Activated CD4-positive, alpha-beta T cell treated with anti-CD3 and anti-CD28 coated beads for 1 hour (primary cell): Measurements from ENCODE around the gene AKR1C1.
"Not testable (repeated sequence)": the region's sequence is repeated elsewhere in the genome, so short reads cannot be mapped to it uniquely, and the experiment has no call there.

Experiments used
- DNase-seq: peaks from one replicate; pipeline ENCODE4 v3.0.0-alpha.2; 2020

AKR1C1 gene

DNA sequence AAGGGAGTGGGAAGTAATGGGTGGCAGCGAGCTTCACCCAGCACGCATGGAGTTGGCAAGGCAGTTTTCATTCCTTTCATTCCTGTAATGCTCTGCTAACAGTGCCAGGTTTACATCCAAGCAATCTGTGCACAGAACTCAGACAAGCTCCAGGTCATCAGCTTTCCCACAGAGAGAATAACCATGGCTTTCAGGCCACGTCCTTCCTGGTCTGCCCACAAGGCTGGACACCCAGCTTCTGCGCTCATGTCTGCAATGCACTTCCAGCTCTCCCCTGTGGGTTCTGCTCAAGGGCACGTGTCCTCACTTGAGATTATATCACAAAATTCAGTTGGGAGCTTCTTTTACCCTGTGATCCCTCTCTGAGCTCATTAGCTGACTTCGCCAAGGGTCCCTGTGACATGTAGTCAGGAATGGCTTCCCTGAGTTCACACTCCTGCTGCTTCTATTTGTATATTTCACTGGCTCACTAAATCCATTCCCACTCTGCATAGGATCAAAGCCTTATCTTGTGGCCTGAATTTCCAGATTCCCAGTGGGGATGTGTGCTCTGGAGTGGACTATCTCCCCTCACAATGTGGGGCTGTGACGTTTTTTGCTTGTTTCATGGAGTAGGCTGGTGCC is 21.9 kb downstream of the AKR1C1 start:
- no peak for DNase-seq

DNA sequence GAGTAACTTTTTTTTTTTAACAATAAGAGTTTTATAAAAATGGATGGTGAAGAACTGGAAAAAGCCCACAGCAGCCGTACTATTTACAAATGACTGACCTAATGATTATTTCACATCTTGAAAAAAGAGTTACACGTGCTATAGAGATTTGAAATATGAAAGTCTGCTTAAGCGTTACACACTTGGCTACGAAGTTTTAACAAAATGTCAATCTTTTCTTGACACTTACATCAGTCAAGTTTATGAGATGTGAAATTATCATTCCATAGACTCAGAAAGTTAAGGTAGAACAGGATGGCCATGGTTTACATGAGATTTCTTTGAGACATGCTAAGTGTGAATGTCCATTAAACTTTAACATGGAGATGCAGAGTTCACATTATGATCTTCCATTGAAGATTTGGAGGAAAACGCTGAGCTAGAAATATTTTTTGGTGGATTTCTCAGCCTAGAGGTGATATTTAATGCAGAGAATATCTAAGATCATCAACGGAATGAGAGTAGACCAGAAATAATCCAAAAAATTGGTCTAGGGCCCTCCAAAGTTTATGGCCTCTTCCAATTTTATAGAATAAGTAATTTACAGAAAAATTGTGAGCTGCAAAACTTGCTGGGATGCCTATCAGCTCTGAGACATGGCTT is 24.9 kb downstream of the AKR1C1 start:
- not testable (repeated sequence) for DNase-seq

DNA sequence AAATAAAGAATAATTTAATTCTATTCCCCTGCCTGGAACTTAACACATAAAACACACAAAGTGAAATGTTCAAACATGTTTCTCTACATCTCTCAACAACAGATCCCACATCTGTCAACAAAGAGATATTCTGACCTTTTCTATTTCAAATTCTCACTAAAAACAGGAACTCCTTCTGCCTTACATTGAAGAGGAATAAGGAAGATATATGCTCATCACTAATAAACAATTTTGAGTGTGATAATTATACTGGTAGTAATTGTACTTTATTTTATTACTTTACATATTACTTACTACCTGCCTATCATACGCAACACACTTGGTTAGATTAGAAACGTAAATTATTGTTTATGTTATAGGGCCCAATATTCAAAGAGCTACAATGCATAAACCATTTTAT is 27.0 kb downstream of the AKR1C1 start:
- DNase-seq = no peak

DNA sequence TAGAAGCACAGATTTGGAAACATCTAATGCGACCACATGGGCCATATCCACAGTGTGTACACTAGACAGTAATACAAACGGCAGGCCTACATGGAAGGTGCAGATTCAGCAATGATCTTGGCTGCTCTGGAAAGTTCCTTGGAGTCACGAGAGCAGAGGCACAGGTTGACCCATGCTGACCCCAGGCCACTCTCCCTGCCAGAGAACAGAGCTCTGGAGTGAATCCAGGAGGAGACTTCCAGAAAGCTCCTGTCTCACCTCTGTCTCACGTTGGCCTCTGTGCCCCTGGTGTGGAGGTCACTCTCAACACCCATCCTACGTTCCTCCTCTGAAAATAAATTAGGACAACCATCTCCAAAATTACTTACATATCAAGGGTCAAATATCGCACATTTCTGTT is 28.2 kb downstream of the AKR1C1 start:
- not testable (repeated sequence) for DNase-seq

DNA sequence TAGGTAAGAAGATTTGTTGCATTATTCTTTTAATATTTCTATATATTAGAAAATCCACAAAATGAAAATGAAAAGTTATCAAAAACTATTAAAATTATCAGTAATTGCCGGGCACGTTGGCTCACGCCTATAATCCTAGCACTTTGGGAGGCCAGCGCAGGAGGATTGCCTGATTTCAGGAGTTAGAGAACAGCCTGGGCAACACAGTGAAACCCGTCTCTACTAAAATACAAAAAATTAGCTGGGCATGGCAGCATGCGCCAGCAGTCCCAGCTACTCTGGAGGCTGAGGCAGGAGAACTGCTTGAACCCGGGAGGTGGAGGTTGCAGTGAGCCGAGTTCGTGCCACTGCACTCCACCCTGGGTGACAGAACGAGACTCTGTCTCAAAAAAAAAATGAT is 29.3 kb downstream of the AKR1C1 start:
- not testable (repeated sequence) for DNase-seq

DNA sequence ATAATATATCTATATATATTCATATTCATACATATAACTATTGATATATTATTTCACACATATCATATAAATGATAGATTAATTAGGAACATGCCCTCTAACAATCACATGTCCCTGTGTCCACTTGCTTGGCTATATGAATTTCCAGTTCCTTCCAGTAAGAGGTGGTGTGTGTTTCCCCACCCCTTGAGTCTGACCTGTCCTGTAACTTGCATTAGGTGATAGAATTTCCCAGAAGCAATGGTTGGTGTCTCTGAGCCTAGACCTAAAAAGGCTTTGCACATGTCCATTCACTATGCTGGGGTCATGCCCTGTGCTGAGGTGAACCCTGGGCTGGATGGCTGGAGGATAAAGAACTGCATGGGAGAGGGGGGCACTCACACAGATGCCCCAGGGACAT is 31.0 kb downstream of the AKR1C1 start:
- DNase-seq = not testable (repeated sequence)

DNA sequence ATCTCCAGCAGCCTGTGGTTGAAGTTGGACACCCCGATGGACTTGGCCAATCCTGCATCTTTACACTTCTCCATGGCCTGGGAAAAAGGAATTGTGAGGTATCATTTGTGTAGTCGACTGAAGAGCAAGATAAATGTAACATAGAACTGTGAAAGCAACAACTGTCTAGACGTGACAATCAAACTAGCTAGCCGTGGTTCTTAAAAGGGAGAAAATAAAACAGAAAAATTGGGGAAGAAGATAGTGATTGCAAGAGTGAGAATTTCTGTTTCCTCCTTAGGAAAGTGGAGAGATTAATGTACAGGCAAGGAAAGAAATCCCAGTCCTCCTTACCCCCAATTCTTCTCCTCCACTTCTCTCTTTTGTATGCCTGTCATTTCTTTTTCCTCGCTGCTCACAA is 35.5 kb downstream of the AKR1C1 start:
- DNase-seq = no peak

DNA sequence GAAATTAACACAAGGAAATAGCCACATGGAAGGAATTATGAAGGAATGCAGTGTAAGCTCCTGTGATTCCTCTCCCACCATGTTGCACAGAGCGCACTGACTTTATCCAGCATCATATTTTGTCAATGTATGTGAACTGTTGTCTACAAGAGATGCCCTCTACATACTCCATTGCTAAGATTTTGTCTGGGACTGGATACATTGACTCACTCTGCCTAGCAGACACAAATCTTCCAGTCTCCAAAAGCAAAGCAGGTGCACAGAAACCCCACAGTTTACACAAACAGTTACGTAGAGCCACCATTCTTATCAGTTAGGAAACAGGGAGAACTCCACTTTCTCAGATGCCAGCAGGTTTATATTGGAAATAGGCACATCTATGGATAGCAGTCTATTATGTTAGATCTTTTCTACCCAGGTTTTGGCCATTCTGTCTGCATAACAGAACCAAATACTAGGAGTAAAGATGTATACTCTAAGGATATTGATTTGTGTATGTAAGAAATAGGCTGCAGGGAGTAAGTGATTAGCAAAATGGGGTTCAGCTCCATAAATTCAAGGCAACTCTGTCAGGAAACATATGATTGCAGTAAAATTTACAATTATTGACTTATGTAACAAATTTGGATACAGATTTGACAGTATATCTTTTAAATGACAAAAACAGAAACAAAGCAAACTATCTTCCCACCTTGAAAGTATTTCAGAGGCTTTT is 39.0 kb downstream of the AKR1C1 start:
- DNase-seq = no peak

DNA sequence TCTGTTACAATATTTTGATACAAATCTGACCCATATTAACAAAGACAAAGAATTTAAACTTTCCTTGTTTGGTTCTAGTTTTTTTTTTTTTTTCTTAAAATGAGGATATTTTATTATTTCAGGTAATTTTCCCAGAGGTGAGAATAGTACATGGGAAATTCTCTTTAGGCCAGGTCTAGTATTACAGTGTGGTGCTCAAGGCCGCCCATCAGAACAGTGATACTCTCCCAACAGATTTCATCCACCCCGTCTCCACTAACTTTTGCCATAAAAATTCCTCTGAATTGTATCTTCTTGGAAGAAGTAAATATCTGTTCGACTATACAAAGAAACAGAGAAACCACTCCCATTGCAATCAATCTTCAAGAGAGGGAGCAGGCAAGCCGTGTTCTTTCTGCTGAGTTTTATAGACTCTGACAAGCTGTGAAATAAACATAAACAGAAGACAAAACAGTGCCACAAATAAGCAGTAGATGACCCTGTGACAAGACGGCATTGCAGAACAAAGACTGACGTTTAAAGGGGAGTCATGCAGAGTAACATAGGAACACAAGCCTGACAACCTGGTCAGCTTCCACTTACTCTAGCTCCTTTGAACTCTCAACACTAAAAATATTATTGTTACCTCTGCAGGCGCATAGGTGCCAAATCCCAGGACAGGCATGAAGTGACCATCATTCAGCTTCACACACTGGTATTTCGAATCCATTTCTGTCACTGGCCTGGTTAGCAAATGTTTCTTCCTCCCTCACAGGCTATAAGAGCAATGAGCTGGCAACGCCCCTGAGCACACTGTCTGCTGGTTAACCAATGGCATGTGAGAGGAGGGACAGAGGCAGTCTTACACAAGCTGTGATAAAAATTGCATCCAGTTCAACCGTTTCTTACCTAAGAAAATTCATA is 40.2 kb downstream of the AKR1C1 start, which contains the start of gene AKR1C2:
AKR1C2 (minus strand) TSS at position 731 of the 903 bp plus-strand sequence; CDS start at position 709, 22 bp downstream.
- DNase-seq = not testable (repeated sequence)

DNA sequence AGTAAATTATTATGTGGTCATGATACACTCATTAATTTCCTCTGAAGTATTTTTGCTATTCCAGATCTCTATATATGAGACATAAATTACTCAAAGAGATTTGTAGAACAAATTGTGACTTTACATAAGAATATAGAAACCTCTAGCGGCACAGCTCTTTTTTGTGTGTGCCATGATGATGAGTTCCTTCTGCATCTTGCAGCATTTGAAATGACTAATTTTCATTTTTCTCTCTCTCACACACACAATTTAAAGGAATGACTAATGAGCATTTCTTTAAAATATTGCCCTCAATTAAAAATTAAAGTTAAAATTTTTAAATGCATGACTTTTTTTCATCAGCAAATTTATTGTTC is 40.8 kb downstream of the AKR1C1 start:
- DNase-seq = not testable (repeated sequence)

DNA sequence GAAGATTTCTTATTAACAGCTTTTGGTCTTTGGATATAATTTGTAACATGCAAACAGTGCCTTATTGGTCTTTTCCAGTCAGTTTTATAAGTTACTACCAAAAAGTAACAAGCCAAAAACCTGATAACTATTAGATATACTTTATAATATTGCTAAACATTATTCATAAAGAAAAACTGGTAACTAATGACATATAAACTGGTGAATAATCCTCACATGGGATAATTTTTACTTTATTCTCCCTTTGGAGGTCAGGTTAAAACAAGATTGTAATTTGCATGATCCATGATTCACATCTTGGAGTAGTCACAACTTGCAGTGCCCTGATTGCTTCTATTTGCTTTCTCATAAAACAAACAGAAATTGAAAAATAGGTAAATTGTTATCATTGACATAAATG is 41.3 kb downstream of the AKR1C1 start:
- DNase-seq = not testable (repeated sequence)

DNA sequence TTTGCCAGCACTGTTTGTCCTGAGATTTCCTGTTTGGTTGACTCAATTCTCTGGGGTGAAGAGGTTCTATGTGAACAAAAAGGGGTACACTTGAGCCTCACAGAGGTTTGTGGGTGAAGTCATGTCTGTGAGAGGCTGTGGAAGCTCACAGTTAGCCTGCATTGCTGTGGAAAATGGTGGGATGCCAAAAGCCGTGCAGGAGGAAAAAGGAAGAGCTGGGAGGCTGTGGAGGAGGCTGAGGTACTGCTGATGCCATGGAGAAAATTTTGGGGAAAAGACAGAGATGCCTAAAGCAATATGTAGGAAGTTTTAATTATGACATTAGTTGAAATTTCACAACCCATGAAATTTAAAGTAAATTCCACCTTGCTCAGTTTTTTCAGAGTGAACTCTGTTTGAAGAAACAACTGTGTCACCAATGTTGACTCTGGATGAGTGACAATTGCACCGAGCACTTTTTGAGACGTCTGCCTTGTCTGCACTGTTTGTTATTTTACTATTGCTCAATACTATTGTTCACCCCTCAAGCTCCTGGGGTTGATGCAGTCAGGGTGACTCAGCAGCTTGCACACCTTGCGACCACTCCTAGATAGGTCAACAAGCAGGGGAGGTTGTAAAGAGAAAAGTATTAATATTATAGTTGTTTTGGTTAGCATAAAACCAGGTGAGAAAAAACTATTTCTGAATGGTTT is 45.8 kb downstream of the AKR1C1 start:
- not testable (repeated sequence) for DNase-seq

DNA sequence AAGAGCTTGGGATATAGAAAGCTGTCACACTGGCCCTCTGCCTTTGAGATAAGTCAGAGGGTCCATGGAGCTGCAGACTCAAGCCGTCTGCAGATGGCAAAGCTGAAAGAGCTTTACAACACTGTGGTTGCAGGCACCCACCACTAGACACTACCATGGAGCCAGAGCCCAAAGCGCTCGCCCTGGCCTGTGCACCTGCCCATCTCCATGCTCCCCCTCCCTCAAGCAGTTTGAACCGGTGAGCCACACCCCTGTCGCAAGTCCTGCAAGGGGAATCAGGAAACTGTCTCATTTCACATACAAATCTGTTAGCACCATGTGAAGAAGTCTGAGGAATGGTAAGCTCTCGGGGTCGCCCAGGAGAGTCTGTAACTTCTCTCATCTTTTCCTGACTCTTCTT is 46.8 kb downstream of the AKR1C1 start:
- not testable (repeated sequence) for DNase-seq

DNA sequence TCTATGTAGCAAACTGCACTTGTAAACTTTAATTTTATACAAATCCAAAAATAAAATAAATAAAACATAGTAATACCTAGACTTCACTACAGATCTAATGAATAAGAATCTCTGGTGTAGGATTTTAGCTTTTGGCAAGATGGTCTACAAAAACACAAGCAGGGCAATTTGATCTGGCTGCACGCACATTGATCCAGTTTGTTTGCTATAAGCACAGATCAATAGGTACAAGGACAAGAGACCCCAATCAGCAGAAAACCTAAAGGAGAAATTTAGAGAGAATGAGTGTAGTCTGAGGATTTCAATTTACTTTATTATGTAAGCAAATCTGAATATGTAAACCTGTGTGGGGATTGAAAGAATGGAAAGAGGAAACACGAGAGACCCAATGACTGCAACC is 48.2 kb downstream of the AKR1C1 start:
- DNase-seq = not testable (repeated sequence)

DNA sequence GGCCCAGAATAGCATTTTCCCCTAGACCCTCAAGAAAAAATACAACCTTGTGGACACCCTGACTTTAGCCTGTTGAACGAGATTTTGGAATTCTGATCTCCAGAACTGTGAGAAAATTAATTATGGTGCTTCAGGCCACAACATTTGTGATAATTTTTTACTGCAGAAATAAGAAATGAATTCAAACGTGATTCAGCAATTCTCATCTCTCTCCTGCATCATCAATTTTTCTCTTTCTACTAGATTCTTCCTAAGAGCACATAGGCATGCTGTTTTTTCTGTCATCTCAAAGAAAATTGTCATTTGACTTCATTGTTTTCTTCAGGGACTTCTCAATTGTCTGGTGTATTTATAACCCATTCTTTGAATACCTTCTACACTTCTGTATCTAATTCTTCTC is 49.4 kb downstream of the AKR1C1 start:
- DNase-seq = no peak

DNA sequence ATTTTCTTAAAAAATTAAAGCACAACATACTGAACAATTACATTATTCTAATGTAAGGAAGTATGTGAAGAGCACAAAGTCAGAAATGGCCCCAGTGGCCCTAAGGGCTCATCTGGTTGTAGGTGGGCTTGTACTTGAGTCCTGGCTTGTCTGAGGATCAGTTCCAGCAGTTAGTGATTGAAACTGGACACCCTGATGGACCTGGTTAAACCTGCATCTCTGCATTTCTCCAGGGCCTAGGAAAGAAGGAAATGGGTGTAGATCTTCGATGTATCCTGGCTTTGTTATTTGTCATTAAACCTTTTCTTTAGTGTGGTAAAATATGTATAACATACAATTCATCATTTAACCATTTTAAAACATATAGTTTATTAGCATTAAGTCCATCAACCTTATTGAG is 50.2 kb downstream of the AKR1C1 start:
- DNase-seq = no peak

DNA sequence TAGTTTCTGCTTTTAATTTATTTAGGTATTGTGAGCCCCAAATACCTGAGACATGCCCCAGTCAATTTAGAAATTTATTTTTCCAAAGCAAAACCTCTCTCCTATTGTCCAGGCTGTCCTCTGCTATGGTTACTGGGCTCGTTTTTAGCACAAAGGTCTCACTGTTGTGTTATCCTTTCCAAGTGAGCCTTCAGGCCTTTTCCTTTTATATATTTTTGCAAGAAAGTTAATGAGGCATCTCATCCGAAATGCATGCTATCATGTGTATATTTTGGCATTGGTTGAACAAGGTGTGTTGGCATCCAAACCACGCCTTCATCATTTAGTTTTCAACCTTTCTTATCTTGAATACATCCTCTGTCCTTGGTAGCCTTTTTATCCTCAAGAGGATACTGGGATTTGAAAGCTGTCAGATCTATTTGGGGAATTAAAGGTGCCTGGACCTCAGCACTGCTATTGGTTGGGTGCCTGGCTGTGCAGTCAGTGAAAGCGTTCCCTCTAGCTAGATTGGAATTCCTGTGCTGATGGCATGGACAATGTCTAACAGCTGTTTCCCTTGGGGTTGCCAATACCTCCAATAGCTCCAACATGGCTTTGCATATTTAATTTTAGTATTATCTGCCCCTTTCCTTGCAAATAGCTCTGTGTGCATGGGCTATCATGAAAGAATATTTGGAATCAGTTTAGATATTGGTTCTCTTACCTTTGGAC is 51.1 kb downstream of the AKR1C1 start:
- not testable (repeated sequence) for DNase-seq

DNA sequence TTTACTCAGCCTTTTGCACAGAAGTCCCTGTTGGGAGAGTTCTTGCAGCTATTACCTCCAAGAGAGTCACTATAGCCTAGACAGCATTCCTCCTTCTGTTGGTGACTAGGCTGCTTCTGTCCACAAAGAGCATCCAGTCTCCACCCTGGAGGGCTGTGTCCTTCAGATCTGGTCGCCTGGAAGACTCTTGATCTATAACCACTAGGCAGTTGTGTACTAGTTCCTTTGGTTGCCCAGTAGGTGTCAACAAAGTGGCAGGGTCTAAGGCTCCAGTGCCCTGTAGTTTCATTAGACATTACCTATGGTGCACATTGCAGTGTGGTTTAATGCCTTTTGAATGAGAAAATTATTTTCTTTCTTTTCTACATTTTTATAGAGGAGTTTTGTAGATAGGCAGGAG is 51.7 kb downstream of the AKR1C1 start:
- no peak for DNase-seq

DNA sequence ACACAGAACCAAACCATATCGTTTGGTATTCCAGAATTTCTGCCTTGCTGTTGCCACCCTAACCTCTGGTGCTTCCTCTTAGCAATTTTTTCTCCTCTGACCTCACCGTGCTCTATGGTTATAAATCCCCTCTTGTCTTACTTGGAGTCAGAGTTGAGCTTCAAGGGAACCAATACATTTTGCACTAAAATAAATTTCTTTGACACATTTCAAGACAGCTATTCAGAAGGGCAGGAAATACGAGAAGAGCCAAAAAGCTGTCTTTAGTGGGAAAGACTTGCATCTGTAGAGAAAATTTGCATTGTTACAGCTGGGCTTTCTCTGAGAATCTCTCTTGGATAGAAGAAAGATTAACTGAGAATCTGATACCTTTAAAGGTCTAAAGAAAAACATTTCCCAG is 54.9 kb downstream of the AKR1C1 start:
- DNase-seq = no peak

DNA sequence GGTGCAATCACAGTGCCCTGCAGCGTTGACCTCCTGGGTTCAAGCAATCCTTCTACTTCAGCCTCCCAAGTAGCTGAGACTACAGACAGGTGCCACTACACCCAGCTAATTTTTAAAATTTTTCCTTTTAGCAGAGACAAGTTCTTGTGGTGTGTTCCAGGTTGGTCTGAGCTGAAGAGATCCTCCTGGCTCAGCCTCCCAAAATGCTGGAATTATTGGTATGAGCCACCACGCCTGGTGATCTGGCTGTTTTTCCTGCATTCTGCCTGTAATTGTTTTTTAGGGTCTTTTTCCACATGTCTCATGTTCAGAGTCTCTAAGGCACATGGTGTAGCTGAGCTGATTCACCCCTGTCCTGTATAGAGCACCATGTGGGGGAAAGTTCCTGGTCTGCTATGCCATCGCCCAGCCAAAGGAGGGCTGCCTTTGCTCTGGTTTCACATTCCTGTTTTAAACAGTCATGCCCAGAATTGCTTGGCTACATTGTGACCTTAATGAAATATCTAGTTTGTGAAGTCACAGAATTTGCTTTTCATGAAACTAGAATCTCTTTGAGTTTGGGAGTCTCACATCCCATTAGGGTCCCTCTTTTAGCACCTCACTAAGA is 55.6 kb downstream of the AKR1C1 start:
- DNase-seq = not testable (repeated sequence)
